Measurements from ENCODE around the gene MLLT6. TPM values are rescaled to one million over a fixed set of nuclear protein-coding genes. Genes with fewer than 3 reads are reported as not detected.

The MLLT6 gene
- total RNA-seq, 1 donor from 2014 or later = 7.4 TPM

GRCh38 chr17:38672788-38673706 is 32.0 kb upstream of the MLLT6 start:
- peaks cover 38% of the 10 kb centered on the region for H3K4me1 ChIP-seq
- peaks cover 26% of the 10 kb centered on the region for H3K79me2 ChIP-seq (ENCODE audit: low read depth)
- Mint-ChIP-seq H3K4me1 (peaks cover 41% of the 10 kb centered on the region), H3K36me3 (no peaks in the 10 kb centered on the region), H3K9me3 (no peaks in the 10 kb centered on the region), H3K27me3 (ENCODE audit: insufficient read depth, low read depth) (peaks cover 50% of the 10 kb centered on the region), H3K27ac (no peak overlapping the region), H3K4me3 (peak overlapping the region; percentile 93)
- no peak overlapping the region for H3K27ac ChIP-seq
- TF ChIP-seq, protein P1, sequence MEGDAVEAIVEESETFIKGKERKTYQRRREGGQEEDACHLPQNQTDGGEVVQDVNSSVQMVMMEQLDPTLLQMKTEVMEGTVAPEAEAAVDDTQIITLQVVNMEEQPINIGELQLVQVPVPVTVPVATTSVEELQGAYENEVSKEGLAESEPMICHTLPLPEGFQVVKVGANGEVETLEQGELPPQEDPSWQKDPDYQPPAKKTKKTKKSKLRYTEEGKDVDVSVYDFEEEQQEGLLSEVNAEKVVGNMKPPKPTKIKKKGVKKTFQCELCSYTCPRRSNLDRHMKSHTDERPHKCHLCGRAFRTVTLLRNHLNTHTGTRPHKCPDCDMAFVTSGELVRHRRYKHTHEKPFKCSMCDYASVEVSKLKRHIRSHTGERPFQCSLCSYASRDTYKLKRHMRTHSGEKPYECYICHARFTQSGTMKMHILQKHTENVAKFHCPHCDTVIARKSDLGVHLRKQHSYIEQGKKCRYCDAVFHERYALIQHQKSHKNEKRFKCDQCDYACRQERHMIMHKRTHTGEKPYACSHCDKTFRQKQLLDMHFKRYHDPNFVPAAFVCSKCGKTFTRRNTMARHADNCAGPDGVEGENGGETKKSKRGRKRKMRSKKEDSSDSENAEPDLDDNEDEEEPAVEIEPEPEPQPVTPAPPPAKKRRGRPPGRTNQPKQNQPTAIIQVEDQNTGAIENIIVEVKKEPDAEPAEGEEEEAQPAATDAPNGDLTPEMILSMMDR (IDR thresholded peaks at IDR 0.05) = no peak
- TF ChIP-seq EZH2 (IDR thresholded peaks at IDR 0.05) (no peak), EZH2phosphoT487 (IDR thresholded peaks at IDR 0.05) (no peak)
- H3K36me3 ChIP-seq = no peaks in the 10 kb centered on the region
- peak overlapping the region; percentile 100 for H3K4me2 ChIP-seq
- H3K9ac ChIP-seq = peak overlapping the region; percentile 50
- H3F3A ChIP-seq (ENCODE audit: low read depth) = peaks cover 36% of the 10 kb centered on the region
- peaks cover 35% of the 10 kb centered on the region for H4K20me1 ChIP-seq (ENCODE audit: low read depth)
- H3K4me3 ChIP-seq = peak overlapping the region; percentile 72
- DNase-seq (ENCODE audit: low spot score) = peak; percentile 50
- no peaks in the 10 kb centered on the region for H3K9me3 ChIP-seq (ENCODE audit: low read depth)
- H2AFZ ChIP-seq (replicated peaks) = no peak overlapping the region
- H3K27me3 ChIP-seq = peaks cover 88% of the 10 kb centered on the region

- Mint-ChIP-seq H3K9me3 (no peaks in the 10 kb centered on the region), H3K27ac (no peak overlapping the region), H3K4me3 (peak overlapping the region; percentile 93), H3K27me3 (ENCODE audit: insufficient read depth, low read depth) (peaks cover 53% of the 10 kb centered on the region), H3K4me1 (peaks cover 38% of the 10 kb centered on the region), H3K36me3 (no peaks in the 10 kb centered on the region)
- H3K27ac ChIP-seq = no peak overlapping the region
- peak overlapping the region; percentile 100 for H3K4me2 ChIP-seq
- H3K4me3 ChIP-seq = peak overlapping the region; percentile 72
- H2AFZ ChIP-seq (replicated peaks) = no peak overlapping the region
- no peaks in the 10 kb centered on the region for H3K9me3 ChIP-seq (ENCODE audit: low read depth)
- peaks cover 26% of the 10 kb centered on the region for H3K79me2 ChIP-seq (ENCODE audit: low read depth)
- no peaks in the 10 kb centered on the region for H3K36me3 ChIP-seq
- peaks cover 35% of the 10 kb centered on the region for H4K20me1 ChIP-seq (ENCODE audit: low read depth)
- TF ChIP-seq EZH2phosphoT487 (IDR thresholded peaks at IDR 0.05) (no peak), EZH2 (IDR thresholded peaks at IDR 0.05) (no peak)
- TF ChIP-seq, protein P1 (IDR thresholded peaks at IDR 0.05) = no peak
- peak; percentile 73 for DNase-seq (ENCODE audit: low spot score)
- H3K27me3 ChIP-seq = peaks cover 86% of the 10 kb centered on the region
- peaks cover 38% of the 10 kb centered on the region for H3K4me1 ChIP-seq
- peaks cover 31% of the 10 kb centered on the region for H3F3A ChIP-seq (ENCODE audit: low read depth)
- peak overlapping the region; percentile 7 for H3K9ac ChIP-seq
These were observed 31.4 kb upstream of the MLLT6 start for GRCh38 chr17:38673707-38674013.

DNA sequence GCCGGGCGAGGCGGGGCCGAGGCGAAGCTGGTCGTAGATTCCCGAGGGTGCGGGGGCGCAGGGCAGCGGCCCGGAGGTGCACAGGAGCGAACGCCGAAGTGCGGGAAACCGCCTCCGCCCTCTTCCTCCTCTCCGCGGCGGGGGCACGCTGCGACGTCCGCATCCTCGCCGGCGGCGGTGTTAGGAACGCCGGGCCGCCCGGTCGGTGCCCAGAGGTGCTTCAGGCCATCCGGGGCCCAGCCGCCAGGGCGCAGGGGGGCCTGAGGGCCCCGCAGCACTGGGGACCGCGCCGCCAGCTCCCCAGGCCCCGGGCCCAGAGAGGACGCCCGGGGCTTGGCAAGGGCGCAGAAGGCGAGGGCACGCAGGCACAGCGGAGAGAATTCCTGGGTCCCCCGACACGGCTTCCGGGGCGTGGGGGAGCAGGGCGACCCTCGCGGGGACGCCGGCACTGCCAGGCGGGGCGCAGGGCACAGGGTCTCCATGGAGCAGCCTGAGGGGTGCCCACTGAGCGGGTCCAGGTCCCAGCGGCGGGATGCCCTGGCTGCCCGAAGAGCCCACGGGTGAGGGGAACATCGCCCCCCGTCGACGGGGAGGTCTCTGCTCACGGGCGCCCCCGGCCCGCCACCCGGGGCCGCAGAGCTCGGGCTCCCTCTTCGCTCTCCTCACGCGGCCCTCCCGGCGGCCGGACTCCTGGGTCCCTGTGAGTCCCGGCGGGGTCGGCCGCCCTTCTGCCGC is 30.9 kb upstream of the MLLT6 start:
- peak overlapping the region; percentile 100 for H3K4me2 ChIP-seq
- peaks cover 81% of the 10 kb centered on the region for H3K27me3 ChIP-seq
- no peaks in the 10 kb centered on the region for H3K36me3 ChIP-seq
- Mint-ChIP-seq H3K27me3 (ENCODE audit: insufficient read depth, low read depth) (peaks cover 50% of the 10 kb centered on the region), H3K9me3 (no peaks in the 10 kb centered on the region), H3K36me3 (no peaks in the 10 kb centered on the region), H3K4me1 (peaks cover 38% of the 10 kb centered on the region), H3K4me3 (peak overlapping the region; percentile 66), H3K27ac (no peak overlapping the region)
- peak overlapping the region; percentile 7 for H3K9ac ChIP-seq
- H3K27ac ChIP-seq = no peak overlapping the region
- peak overlapping the region; percentile 32 for H2AFZ ChIP-seq (replicated peaks)
- no peak for TF ChIP-seq EZH2 (IDR thresholded peaks at IDR 0.05)
- TF ChIP-seq, protein P1 (IDR thresholded peaks at IDR 0.05) = peak; percentile 29
- no peaks in the 10 kb centered on the region for H3K9me3 ChIP-seq (ENCODE audit: low read depth)
- DNase-seq (ENCODE audit: low spot score) = peak; percentile 65
- H3F3A ChIP-seq (ENCODE audit: low read depth) = peaks cover 31% of the 10 kb centered on the region
- H3K4me3 ChIP-seq = peak overlapping the region; percentile 72
- peaks cover 35% of the 10 kb centered on the region for H4K20me1 ChIP-seq (ENCODE audit: low read depth)
- peaks cover 26% of the 10 kb centered on the region for H3K79me2 ChIP-seq (ENCODE audit: low read depth)
- peaks cover 36% of the 10 kb centered on the region for H3K4me1 ChIP-seq
